H1 (cell line): ENCODE results near the gene SLC6A6.

Experiments used
- ASH2L ChIP-seq: fragments of 200-600, 300-600 bp; sonication (generic); IDR thresholded peaks from one replicate; pipeline ENCODE4 v1.7.1; 2017; ENCODE audit warnings: low read length
- EGR1 ChIP-seq: IDR thresholded peaks from 2 replicates; pipeline ENCODE4 v1.6.1; 2011; ENCODE audit warnings: low read depth, low read length, borderline replicate concordance
- EZH2 ChIP-seq: fragments of 200-600 bp; sonication (generic); IDR thresholded peaks from 2 replicates; pipeline ENCODE4 v1.7.1; 2012; ENCODE audit warnings: low read depth, mild to moderate bottlenecking, moderate library complexity, low read length, inconsistent platforms; ENCODE audit not compliant: severe bottlenecking
- JUN ChIP-seq: IDR thresholded peaks from 2 replicates; pipeline ENCODE4 v1.6.1; 2011; ENCODE audit warnings: low read depth, mild to moderate bottlenecking, improper control_type of control experiment, low read length
- JUND ChIP-seq: IDR thresholded peaks from 2 replicates; pipeline ENCODE4 v1.6.1; 2011; ENCODE audit warnings: mild to moderate bottlenecking, improper control_type of control experiment, low read length
- KDM1A ChIP-seq: fragments of 200-600, 300-600 bp; sonication (generic); IDR thresholded peaks from 2 replicates; pipeline ENCODE4 v1.7.1; 2016; ENCODE audit warnings: mild to moderate bottlenecking, low read length, borderline replicate concordance
- POLR2A ChIP-seq, 2 experiments: IDR thresholded peaks; 1 replicate in 1 of 2; 2 replicates in 1 of 2; pipeline ENCODE4 v1.6.1; 2011; ENCODE audit warnings: low read depth in 2 of 2, low read length in 2 of 2, mild to moderate bottlenecking in 2 of 2; ENCODE audit errors: control extremely low read depth in 1 of 2
- POLR2AphosphoS5 ChIP-seq: IDR thresholded peaks from 2 replicates; pipeline ENCODE4 v1.6.1; 2011; ENCODE audit warnings: low read depth, low read length
- RAD21 ChIP-seq, 2 experiments: IDR thresholded peaks in 1 of 2; conservative IDR thresholded peaks in 1 of 2; 2 replicates each; pipeline ENCODE4 v1.6.1; 2011; ENCODE audit warnings: low read depth in 2 of 2, low read length in 2 of 2, improper control_type of control experiment in 1 of 2, inconsistent platforms in 1 of 2, mild to moderate bottlenecking in 1 of 2, moderate library complexity in 1 of 2
- SIN3A ChIP-seq, 2 experiments: IDR thresholded peaks in 1 of 2; conservative IDR thresholded peaks in 1 of 2; 2 replicates each; pipeline ENCODE4 v1.6.1; 2011 to 2012; ENCODE audit warnings: low read length in 2 of 2, improper control_type of control experiment in 1 of 2, low read depth in 1 of 2, mild to moderate bottlenecking in 1 of 2
- SP1 ChIP-seq: IDR thresholded peaks from 2 replicates; pipeline ENCODE4 v1.6.1; 2011; ENCODE audit warnings: low read depth, low read length
- TAF1 ChIP-seq: IDR thresholded peaks from 2 replicates; pipeline ENCODE4 v1.6.1; 2011; ENCODE audit warnings: mild to moderate bottlenecking, low read depth, low read length
- TF ChIP-seq, protein P1 (sequence below), 3 experiments: IDR thresholded peaks; 1 replicate in 2 of 3; 2 replicates in 1 of 3; pipeline versions ENCODE4 v1.5.1 to v1.6.1; 2011; ENCODE audit warnings: low read length in 3 of 3, mild to moderate bottlenecking in 3 of 3, inconsistent platforms in 2 of 3, low read depth in 1 of 3, moderate library complexity in 1 of 3; ENCODE audit not compliant: insufficient read depth in 1 of 3; ENCODE audit errors: control extremely low read depth in 1 of 3

DNA sequence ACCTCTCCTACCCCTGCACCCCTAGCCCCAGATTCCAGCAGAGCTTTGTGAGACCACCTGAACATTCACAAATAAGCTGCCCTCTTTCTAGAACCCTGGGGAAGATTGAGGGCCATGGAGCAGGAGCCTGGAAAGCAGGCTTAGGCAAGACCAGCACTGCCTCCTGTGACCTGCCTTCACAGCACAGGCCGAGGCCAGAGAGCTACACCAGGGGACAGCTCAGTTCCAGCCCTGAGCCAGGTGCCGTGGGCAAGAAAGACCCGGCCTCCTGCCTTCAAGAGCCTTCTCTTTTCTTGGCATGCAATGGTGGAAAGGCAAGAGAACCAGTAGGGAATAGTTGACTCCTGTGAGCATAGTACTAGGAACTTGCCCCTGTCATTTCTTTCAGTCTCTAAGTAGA is 48.1 kb downstream of the SLC6A6 start:
- TF ChIP-seq, protein P1, sequence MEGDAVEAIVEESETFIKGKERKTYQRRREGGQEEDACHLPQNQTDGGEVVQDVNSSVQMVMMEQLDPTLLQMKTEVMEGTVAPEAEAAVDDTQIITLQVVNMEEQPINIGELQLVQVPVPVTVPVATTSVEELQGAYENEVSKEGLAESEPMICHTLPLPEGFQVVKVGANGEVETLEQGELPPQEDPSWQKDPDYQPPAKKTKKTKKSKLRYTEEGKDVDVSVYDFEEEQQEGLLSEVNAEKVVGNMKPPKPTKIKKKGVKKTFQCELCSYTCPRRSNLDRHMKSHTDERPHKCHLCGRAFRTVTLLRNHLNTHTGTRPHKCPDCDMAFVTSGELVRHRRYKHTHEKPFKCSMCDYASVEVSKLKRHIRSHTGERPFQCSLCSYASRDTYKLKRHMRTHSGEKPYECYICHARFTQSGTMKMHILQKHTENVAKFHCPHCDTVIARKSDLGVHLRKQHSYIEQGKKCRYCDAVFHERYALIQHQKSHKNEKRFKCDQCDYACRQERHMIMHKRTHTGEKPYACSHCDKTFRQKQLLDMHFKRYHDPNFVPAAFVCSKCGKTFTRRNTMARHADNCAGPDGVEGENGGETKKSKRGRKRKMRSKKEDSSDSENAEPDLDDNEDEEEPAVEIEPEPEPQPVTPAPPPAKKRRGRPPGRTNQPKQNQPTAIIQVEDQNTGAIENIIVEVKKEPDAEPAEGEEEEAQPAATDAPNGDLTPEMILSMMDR (IDR thresholded peaks at IDR 0.05; ENCODE audit: control extremely low read depth in 1 of 3, insufficient read depth in 1 of 3, low read depth in 1 of 3, low read length in 3 of 3): no peak
- TF ChIP-seq EGR1: no peak
- TF ChIP-seq JUN: no peak
- no peak for TF ChIP-seq TAF1
- no peak for TF ChIP-seq SIN3A (conservative IDR thresholded peaks at IDR 0.05 in 1 of 2, IDR thresholded peaks at IDR 0.05 in 1 of 2; ENCODE audit: low read depth in 1 of 2, low read length in 2 of 2)
- no peak for TF ChIP-seq JUND
- TF ChIP-seq SP1: no peak
- no peak for TF ChIP-seq POLR2A (IDR thresholded peaks at IDR 0.05; ENCODE audit: control extremely low read depth in 1 of 2, low read depth in 2 of 2, low read length in 2 of 2)
- TF ChIP-seq ASH2L: no peak
- TF ChIP-seq EZH2: no peak
- TF ChIP-seq RAD21 (IDR thresholded peaks at IDR 0.05 in 1 of 2, conservative IDR thresholded peaks at IDR 0.05 in 1 of 2; ENCODE audit: low read depth in 2 of 2, low read length in 2 of 2): no peak
- TF ChIP-seq KDM1A: no peak
- TF ChIP-seq POLR2AphosphoS5: no peak
